HG02798 (cell line): ENCODE results near the gene ATP5MC3.
"Not testable (repeated sequence)": the region's sequence is repeated elsewhere in the genome, so short reads cannot be mapped to it uniquely, and the experiment has no call there.

Experiments used
- ATAC-seq: cut with Tn5 transposase; IDR thresholded peaks from one replicate; pipeline ENCODE4 v1.9.1; 2021; ENCODE audit warnings: mild to moderate bottlenecking; ENCODE audit not compliant: unreplicated experiment, poor library complexity

Gene ATP5MC3

GRCh38 chr2:175181104-175181876 lies at the start of gene ATP5MC3:
TSS of gene ATP5MC3 (minus strand) at chr2:175181710. CDS start at chr2:175181393, 317 bp downstream.
- peak; percentile 91 for ATAC-seq

GRCh38 chr2:175228601-175229000 lies 47.1 kb upstream of the ATP5MC3 start:
- ATAC-seq: not testable (repeated sequence)

GRCh38 chr2:175228179-175228578 lies 46.7 kb upstream of the ATP5MC3 start:
- no peak for ATAC-seq

- ATAC-seq: no peak
Measured at GRCh38 chr2:175227393-175227792, 45.9 kb upstream of the ATP5MC3 start.

- ATAC-seq: no peak
Measured at GRCh38 chr2:175220075-175220474, 38.6 kb upstream of the ATP5MC3 start.

- ATAC-seq: no peak
Measured at GRCh38 chr2:175218551-175218950, 37.0 kb upstream of the ATP5MC3 start.

- no peak for ATAC-seq
Measured at GRCh38 chr2:175207741-175208438, 26.4 kb upstream of the ATP5MC3 start.

GRCh38 chr2:175206866-175207265 lies 25.4 kb upstream of the ATP5MC3 start:
- no peak for ATAC-seq

- ATAC-seq: no peak
Measured at GRCh38 chr2:175205523-175205922, 24.0 kb upstream of the ATP5MC3 start.

GRCh38 chr2:175203621-175204496 lies 22.3 kb upstream of the ATP5MC3 start:
- ATAC-seq: peak; percentile 94

GRCh38 chr2:175195012-175195411 lies 13.5 kb upstream of the ATP5MC3 start:
- ATAC-seq: no peak

GRCh38 chr2:175188761-175189160 lies 7.3 kb upstream of the ATP5MC3 start:
- ATAC-seq: no peak

GRCh38 chr2:175187378-175187777 lies 5.9 kb upstream of the ATP5MC3 start:
- peak; percentile 69 for ATAC-seq

- no peak for ATAC-seq
Measured at GRCh38 chr2:175183674-175184073, 2.2 kb upstream of the ATP5MC3 start.

GRCh38 chr2:175181877-175182308 lies 383 bp upstream of the ATP5MC3 start:
- ATAC-seq: peak; percentile 4

GRCh38 chr2:175180701-175181103 lies 808 bp downstream of the ATP5MC3 start:
- ATAC-seq: peak; percentile 56

- ATAC-seq: no peak
Measured at GRCh38 chr2:175176624-175177023, 4.9 kb downstream of the ATP5MC3 start.

- no peak for ATAC-seq
Measured at GRCh38 chr2:175175896-175176295, 5.6 kb downstream of the ATP5MC3 start.

GRCh38 chr2:175175320-175175719 lies 6.2 kb downstream of the ATP5MC3 start:
- ATAC-seq: no peak

GRCh38 chr2:175170659-175171304 lies 10.7 kb downstream of the ATP5MC3 start:
- no peak for ATAC-seq
